Renal cortical epithelial cell (primary cell): Measurements from ENCODE around the gene SDC3. TPM values are rescaled to one million over a fixed set of nuclear protein-coding genes. Genes with fewer than 3 reads are reported as not detected.
A peak's percentile ranks its signal among the peaks of the same experiment; 100 is the strongest.

Experiments
- DNase-seq: peaks from one replicate; pipeline ENCODE4 v3.0.0-alpha.2; 2011; ENCODE audit warnings: low read depth
- total RNA-seq: library from RNA; depleted of rRNA; stranded (reverse); fragments of >200 nt; gene quantifications from 2 replicates; pipeline ENCODE4 v1.2.3, GENCODE V29; 2014

SDC3 gene
- total RNA-seq, 1 donor from 2014 or later = 56.7 TPM

DNA sequence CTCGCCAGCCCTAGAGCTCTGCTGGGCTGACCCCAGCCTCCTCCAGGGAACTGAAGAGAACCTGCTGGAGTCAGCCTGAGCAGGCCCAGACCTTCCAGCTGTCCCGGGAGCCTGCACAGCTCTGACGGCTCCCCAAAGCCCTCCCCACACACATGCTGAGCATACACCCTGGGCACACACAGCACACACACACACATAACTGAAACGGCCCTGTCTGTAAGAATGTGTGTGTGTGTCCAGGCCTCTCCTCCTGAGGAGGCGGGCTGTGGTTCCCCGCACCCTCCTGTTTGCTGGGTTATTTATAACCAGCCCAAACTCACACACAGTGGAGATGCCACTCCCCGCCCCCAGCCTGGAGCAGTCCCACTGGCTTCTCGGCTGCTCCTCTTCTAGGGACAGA is 20.2 kb downstream of the SDC3 start:
- peak; percentile 63 for DNase-seq

GRCh38 chr1:30887485-30888315 is 20.9 kb downstream of the SDC3 start:
- DNase-seq = peak; percentile 65

DNA sequence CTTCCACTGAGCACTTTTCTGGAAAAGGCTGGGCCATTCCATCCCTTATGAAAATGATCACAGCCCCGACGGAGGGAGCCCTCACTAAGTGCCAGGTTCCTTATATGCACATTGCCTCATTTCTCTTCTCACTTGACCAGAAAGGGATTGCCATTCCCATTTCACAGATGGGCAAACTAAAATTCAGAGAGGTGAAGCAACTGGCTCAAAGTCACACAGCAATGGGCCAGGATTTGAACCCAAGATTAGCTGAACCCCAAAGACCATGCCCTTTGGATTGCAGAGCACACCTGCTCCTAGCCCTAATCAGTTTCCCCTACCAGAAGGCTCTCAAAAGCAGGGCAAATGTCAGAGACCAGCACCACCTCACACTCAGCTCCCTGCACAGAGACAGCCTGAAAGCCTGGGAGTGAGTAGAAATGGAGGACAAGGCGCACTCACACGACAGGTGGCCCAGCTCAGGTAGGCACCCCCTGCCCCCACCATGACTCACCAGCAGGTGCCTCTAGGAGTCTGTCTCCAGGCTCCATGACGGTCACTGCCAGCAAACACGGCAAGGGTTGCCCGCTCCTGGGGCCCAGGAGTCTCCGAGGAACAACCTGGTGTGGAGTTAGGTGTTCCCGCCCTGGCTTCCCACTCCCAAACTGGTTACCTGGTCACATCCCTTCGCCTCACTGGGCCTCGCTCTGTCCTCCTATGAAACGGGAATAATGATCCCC is 21.7 kb downstream of the SDC3 start:
- no peak for DNase-seq

DNA sequence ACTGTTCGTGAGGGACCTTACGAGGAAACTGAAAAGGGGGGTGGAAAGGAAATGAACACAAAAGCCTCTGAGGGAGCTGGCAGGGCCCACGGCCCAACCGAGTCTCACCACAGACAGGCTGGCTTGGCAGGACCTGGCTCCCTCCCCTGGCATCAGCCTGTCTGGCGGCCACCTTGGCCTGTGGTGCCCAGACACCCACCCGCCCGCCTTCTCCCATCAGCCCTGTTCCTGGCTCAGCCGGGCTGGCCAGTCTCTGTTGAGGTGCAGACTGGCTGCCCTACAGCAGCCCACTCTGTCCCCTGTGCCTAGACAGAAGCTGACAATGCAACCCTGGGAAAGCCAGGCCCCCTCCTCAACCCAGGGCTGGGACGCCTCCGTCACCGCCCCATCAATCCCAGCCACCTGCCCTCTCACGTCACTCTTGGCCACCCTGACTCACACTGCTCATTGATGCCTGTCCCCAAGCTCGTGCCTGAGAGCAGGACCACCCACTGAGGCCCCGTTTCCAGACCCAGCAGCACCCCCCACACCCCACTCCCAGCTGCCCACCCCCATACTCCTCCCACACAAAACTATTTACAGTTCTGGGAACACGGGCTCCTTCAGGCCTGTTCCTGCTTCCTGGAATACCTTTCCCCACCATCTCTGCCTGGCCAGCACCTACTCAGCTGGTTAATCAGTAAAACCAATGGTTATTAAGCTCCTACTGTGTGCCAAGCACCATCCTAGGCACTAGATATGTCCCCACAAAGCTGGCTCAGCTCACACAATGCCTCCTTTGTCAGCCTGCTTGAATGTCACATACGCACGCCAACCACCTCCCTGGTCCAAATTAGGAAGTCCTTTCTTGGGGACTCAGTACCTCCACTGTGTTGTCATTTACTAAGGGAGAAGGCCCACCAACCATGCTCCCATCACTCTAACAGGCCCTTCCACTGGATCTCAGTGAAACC is 22.7 kb downstream of the SDC3 start:
- DNase-seq = no peak

- no peak for DNase-seq
Observed at GRCh38 chr1:30884723-30885122, 23.8 kb downstream of the SDC3 start.

DNA sequence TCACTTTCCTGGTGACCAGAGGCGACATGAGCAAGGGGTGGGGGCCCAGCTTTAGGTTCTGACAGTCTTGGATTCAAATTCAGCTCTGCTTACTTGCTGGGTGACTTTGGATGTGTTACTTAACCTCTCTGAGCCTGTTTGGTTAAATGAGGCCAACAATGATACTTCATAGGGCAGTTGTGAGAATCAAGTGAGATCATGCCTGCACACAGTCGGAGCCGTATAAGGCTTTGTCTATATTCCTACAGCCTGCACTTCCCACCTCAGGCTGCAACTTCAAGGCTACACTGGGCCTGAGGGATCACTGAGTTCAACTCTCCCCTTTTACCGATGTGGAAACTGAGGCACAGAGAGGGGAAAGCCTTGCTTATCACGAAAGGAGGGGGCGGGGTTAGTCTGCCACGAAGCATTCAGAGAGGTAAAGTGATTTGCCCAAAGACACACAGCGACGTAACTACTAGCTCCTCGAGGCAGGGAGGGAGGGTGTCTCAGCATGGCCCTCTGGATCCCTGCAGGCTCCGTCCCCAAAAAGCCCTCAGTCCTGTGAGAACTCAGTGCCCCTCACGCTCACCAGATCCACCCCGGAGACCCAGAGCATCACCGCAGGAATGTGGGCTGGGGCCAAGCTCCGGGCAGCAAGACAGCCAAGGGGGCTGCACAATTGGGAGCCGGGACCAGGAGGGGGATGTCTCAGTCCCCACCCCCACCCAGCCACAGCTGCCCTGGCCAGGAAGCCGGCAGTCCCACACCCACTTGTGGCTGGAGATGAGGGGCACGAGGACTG is 25.0 kb downstream of the SDC3 start:
- DNase-seq = no peak

DNA sequence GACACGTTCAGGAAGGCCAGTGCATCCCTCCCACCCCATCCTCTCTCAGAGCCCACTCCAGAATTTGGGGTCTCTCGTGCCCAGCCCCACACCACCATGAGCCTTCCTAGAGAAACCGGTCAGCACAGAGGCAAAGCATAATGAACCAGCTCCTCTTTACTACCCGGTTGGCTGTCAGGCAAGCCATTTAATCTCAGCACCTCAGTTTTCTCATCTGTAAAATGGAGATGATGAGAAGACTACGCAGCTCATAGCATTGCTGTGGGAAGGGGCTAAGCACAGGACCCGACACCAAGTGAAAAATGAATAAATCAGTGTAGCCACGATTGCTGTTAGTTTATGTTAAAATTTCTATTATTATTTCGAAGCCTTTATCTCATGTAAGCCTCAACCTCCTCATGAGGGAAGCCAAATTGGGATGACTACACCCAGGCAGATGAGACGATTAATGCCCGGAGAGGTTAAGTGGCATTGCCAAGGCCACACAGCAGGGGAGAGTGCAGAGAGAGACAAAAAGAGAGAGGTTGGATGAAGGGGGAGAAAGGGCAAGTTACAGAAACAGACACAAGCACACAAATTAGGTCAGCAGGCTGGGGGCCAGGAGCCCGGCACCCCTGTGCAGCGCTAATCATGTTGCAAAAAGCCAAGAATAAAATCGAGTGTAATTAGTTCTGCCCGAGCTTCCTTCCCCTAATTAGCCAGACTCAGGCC is 25.7 kb downstream of the SDC3 start:
- DNase-seq = no peak

- no peak for DNase-seq
Observed at GRCh38 chr1:30881319-30882181, 27.0 kb downstream of the SDC3 start.

GRCh38 chr1:30880678-30881318 is 27.8 kb downstream of the SDC3 start:
- DNase-seq = no peak

DNA sequence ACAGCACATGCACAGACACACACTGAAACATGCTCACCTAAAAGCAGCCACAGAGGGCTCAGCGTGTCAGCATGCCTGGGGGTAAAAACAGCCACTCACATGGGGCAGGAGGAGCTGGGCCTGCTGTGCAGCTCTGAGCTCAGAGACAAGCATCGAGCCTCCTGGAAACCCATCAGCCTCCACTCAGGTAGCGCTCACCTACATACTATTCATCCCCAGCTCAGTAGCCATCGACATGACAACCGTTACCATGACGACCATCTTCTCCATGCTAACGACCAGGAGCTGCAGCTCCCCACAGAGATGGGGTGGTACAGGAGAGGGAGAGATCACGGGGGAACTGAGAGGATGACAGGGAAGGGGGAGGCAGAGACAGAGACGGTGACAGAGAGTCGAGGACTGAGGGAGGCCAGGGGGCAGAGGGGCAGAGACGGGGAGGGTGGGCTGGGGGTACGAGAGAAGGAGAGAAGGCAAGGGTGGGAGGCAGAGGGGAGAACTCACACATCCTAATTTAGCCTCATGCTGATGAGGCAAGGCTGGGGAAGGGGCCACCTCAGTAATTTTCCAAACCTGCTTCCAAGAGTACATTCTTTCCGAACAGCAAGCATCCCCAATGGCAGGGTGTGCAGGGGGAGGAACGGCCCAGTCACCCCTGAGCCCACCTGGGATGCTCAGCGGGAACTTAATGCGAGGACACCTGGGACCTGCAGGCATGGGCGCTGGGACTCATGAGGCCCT is 28.4 kb downstream of the SDC3 start:
- no peak for DNase-seq

GRCh38 chr1:30879126-30879786 is 29.3 kb downstream of the SDC3 start:
- DNase-seq = peak; percentile 80

DNA sequence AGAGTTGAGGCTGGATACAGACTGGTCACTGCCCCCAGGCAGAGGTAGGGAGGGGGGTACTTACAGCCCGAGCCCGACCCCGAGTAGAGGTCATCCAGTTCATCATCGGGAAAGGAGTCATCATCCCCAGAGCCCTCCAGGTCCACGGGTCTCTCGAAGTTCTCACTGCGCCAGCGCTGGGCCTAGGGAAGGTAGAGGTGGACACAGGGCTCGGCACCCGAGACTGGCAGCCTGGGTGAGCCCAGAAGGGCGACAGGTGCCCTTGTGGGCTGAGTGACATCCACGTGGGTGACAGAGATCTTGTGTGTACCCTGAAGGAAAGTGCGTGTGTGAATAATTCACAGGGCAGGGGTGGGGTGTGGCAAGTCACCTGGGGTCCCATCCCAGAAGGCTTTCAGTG is 30.0 kb downstream of the SDC3 start:
- no peak for DNase-seq

GRCh38 chr1:30878016-30878415 is 30.5 kb downstream of the SDC3 start:
- no peak for DNase-seq

- DNase-seq = no peak
Observed at GRCh38 chr1:30877205-30877912, 31.2 kb downstream of the SDC3 start.

- no peak for DNase-seq
Observed at GRCh38 chr1:30876451-30877204, 31.9 kb downstream of the SDC3 start.

DNA sequence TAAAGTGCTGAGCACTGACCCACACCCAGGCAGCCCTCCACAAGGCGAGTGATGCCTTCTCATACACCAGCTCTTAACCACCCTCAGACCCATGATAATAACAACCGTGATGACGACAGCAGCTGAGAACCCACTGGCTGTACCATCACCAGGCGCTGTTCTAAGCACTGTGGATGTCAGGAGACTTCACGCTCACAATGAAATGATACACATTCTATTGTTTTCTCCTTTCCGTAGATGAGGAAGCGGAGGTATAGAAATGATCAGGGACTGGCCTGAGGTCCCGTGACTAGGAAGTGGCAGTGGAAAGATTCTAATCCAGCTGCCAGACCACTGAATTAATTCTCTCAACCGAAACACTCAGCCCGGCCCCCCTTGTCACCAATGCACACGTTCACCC is 32.6 kb downstream of the SDC3 start:
- no peak for DNase-seq

DNA sequence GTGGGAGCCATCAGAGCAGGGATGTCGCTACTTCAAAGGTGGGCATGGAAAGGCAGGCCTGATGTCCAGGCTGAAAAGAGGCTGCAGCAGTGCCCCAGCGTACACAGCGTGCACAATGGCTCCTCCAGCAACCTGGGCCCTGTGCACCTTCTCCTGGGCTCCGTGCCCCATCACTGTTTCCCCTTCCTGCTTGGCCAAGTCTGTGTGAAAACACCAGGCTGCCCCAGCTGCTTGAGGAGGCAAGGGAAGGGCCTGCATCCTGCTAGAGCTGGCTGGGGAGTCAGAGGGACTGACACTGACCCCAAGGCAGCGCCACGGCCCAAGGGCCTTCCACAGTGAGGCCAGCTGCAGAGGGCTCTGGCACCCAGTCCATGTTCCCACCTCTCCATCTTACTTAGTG is 33.4 kb downstream of the SDC3 start:
- no peak for DNase-seq
